SK-N-SH (cell line): ENCODE measurements around the gene NSMCE1. TPM values are rescaled to one million over a fixed set of nuclear protein-coding genes. Genes with fewer than 3 reads are reported as not detected.

Experiments used
- CTCF ChIA-PET: fragments of 300-600, 350-600 bp; formaldehyde crosslinking; extraction: SDS; loops from one replicate; lab custom pipeline; 2021; lab: Yijun Ruan, JAX
- POLR2A ChIA-PET: fragments of 350-600 bp; sonication (Branson Sonifier 250); formaldehyde crosslinking; extraction: SDS; loops from one replicate; lab custom pipeline; 2020; ENCODE audit warnings: antibody characterized with exemption, inconsistent platforms; lab: Yijun Ruan, JAX
- DNase-seq: peaks from one replicate; pipeline ENCODE4 v3.0.0; 2012
- H2AFZ ChIP-seq: fragments of 200-600 bp; sonication (generic); 2 replicates; pipeline ENCODE4 v1.8.1; 2016; ENCODE audit warnings: antibody characterized with exemption, mild to moderate bottlenecking, low read depth
- H3F3A ChIP-seq: fragments of 200-600 bp; sonication (generic); replicated peaks from 2 replicates; pipeline ENCODE3; 2016; ENCODE audit warnings: antibody characterized with exemption, mild to moderate bottlenecking; ENCODE audit not compliant: insufficient read depth
- H3K27ac ChIP-seq, 2 experiments: fragments of 200-500 bp in 1 of 2; fragments of 200-600 bp in 1 of 2; sonication (Bioruptor generic) in 1 of 2; sonication (generic), shearing (Covaris generic) in 1 of 2; 2 replicates each; pipeline versions ENCODE4 v1.5.1 to v1.6.1; 2014 to 2016; ENCODE audit warnings: low read depth in 2 of 2, inconsistent platforms in 1 of 2, low read length in 1 of 2, mild to moderate bottlenecking in 1 of 2, mixed read lengths in 1 of 2
- H3K27me3 ChIP-seq: fragments of 200-600 bp; sonication (generic), shearing (Covaris generic); 2 replicates; pipeline ENCODE4 v1.6.1; 2016; ENCODE audit warnings: mixed run types; ENCODE audit not compliant: insufficient read depth
- H3K36me3 ChIP-seq, 2 experiments: fragments of 200-500 bp in 1 of 2; fragments of 200-600 bp in 1 of 2; sonication (Bioruptor generic) in 1 of 2; sonication (generic) in 1 of 2; replicated peaks in 1 of 2; 2 replicates each; pipeline versions ENCODE3 to v1.5.1; 2014 to 2016; ENCODE audit warnings: low read length in 1 of 2, mild to moderate bottlenecking in 1 of 2; ENCODE audit not compliant: insufficient read depth in 2 of 2, control insufficient read depth in 1 of 2
- H3K4me1 ChIP-seq, 2 experiments: fragments of 200-500 bp in 1 of 2; fragments of 200-600 bp in 1 of 2; sonication (Bioruptor generic) in 1 of 2; sonication (generic), shearing (Covaris generic) in 1 of 2; 2 replicates each; pipeline versions ENCODE4 v1.5.1 to v1.6.1; 2014 to 2016; ENCODE audit warnings: low read depth in 1 of 2, low read length in 1 of 2, mixed run types in 1 of 2; ENCODE audit not compliant: insufficient read depth in 2 of 2, control insufficient read depth in 1 of 2
- H3K4me2 ChIP-seq: fragments of 200-600 bp; sonication (generic), shearing (Covaris generic); 2 replicates; pipeline ENCODE4 v1.6.1; 2017; ENCODE audit warnings: mixed run types
- H3K4me3 ChIP-seq, 2 experiments: fragments of 200-500 bp in 1 of 2; fragments of 200-600 bp in 1 of 2; sonication (Bioruptor generic) in 1 of 2; sonication (generic), shearing (Covaris generic) in 1 of 2; 2 replicates each; pipeline versions ENCODE4 v1.5.1 to v1.8.1; 2014 to 2016; ENCODE audit warnings: low read depth in 2 of 2, inconsistent platforms in 1 of 2, low read length in 1 of 2, mild to moderate bottlenecking in 1 of 2, mixed read lengths in 1 of 2, moderate library complexity in 1 of 2
- H3K79me2 ChIP-seq: fragments of 200-600 bp; sonication (generic); 2 replicates; pipeline ENCODE4 v1.8.1; 2017; ENCODE audit warnings: mild to moderate bottlenecking; ENCODE audit not compliant: insufficient read depth
- H3K9ac ChIP-seq: fragments of 200-600 bp; sonication (generic); 2 replicates; pipeline ENCODE4 v1.6.1; 2017; ENCODE audit warnings: mixed run types
- H3K9me2 ChIP-seq: fragments of 200-600 bp; sonication (generic); 2 replicates; pipeline ENCODE4 v1.6.1; 2017; ENCODE audit warnings: mixed run types
- H3K9me3 ChIP-seq: fragments of 200-600 bp; sonication (generic); 2 replicates; pipeline ENCODE4 v1.6.1; 2017; ENCODE audit warnings: mixed run types, mild to moderate bottlenecking, moderate library complexity
- H4K20me1 ChIP-seq: fragments of 200-600 bp; sonication (generic); 2 replicates; pipeline ENCODE4 v1.6.1; 2017; ENCODE audit warnings: mild to moderate bottlenecking, mixed run types; ENCODE audit not compliant: insufficient read depth
- ELF1 ChIP-seq: IDR thresholded peaks from 2 replicates; pipeline ENCODE4 v1.4.0; 2012
- EP300 ChIP-seq, 2 experiments: IDR thresholded peaks; 2 replicates each; pipeline versions ENCODE4 v1.4.0 to v1.6.1; 2012; ENCODE audit warnings: borderline replicate concordance in 1 of 2, low read depth in 1 of 2, low read length in 1 of 2
- FOSL2 ChIP-seq: IDR thresholded peaks from 2 replicates; pipeline ENCODE4 v1.4.0; 2012; ENCODE audit warnings: low read depth, mild to moderate bottlenecking, moderate library complexity, borderline replicate concordance
- GABPA ChIP-seq: IDR thresholded peaks from 2 replicates; pipeline ENCODE4 v1.4.0; 2012; ENCODE audit warnings: low read depth, mild to moderate bottlenecking
- GATA2 ChIP-seq: sonication (generic); formaldehyde crosslinking; IDR thresholded peaks from 2 replicates; pipeline ENCODE4 v1.5.0; 2020; ENCODE audit warnings: mild to moderate bottlenecking, missing genetic modification reagents
- JUND ChIP-seq: IDR thresholded peaks from 2 replicates; pipeline ENCODE4 v1.4.0; 2012
- MAX ChIP-seq: IDR thresholded peaks from 2 replicates; pipeline ENCODE4 v1.4.0; 2012; ENCODE audit warnings: low read depth
- NFIC ChIP-seq: IDR thresholded peaks from 2 replicates; pipeline ENCODE4 v1.4.0; 2012; ENCODE audit warnings: borderline replicate concordance
- NRF1 ChIP-seq: IDR thresholded peaks from 2 replicates; pipeline ENCODE4 v1.6.1; 2012; ENCODE audit warnings: low read depth, mild to moderate bottlenecking, low read length
- PBX3 ChIP-seq: IDR thresholded peaks from 2 replicates; pipeline ENCODE4; 2012
- RAD21 ChIP-seq: IDR thresholded peaks from 2 replicates; pipeline ENCODE4 v1.6.1; 2012; ENCODE audit warnings: mild to moderate bottlenecking, low read length
- RCOR1 ChIP-seq: fragments of 150-350 bp; IDR thresholded peaks from 2 replicates; pipeline ENCODE4 v1.6.1; 2017; ENCODE audit warnings: antibody characterized with exemption, low read length
- RFX5 ChIP-seq: IDR thresholded peaks from 2 replicates; pipeline ENCODE4 v1.6.1; 2012; ENCODE audit warnings: mild to moderate bottlenecking, improper control_type of control experiment, low read length
- RXRA ChIP-seq: IDR thresholded peaks from 2 replicates; pipeline ENCODE4 v1.4.0; 2012; ENCODE audit warnings: low read depth, mild to moderate bottlenecking, borderline replicate concordance
- SIN3A ChIP-seq: IDR thresholded peaks from 2 replicates; pipeline ENCODE4 v1.6.1; 2012; ENCODE audit warnings: low read depth, mild to moderate bottlenecking, low read length, moderate library complexity, borderline replicate concordance
- TCF12 ChIP-seq: IDR thresholded peaks from 2 replicates; pipeline ENCODE4 v1.4.0; 2012
- TEAD4 ChIP-seq: IDR thresholded peaks from 2 replicates; pipeline ENCODE4 v1.4.0; 2012; ENCODE audit warnings: mild to moderate bottlenecking, borderline replicate concordance; ENCODE audit not compliant: insufficient read depth
- WGBS: methylation state at CpG from one replicate; pipeline ENCODE4 v1.1.6; 2017; ENCODE audit warnings: low lambda C conversion rate; 5-methylcytosine and 5-hydroxymethylcytosine counted together
- polyA plus RNA-seq, 3 experiments: library from polyadenylated mRNA; depleted of rRNA; stranded (reverse); fragments of >200 nt; gene quantifications; 2 replicates each; pipeline ENCODE4 v1.2.3, GENCODE V29; 2012

NSMCE1 gene
- polyA plus RNA-seq, 1 of the 3 experiments (the other 2 are of a cell fraction) = 39.8 TPM

- TF ChIP-seq FOSL2 (no peak), MAX (no peak), SIN3A (no peak), NRF1 (no peak)
- Histone ChIP-seq H3K9ac (no peak overlapping the region), H3K4me1 (no peaks in the 10 kb centered on the region), H3K27ac (no peak overlapping the region), H3K79me2 (no peaks in the 10 kb centered on the region), H3K4me2 (no peak overlapping the region), H4K20me1 (no peaks in the 10 kb centered on the region), H2AFZ (no peak overlapping the region), H3K27me3 (no peaks in the 10 kb centered on the region), H3K9me2 (no peaks in the 10 kb centered on the region), H3K36me3 (peaks cover 0 to 3% of the 10 kb centered on the region in 2 experiments), H3F3A (no peaks in the 10 kb centered on the region), H3K4me3 (no peak overlapping the region), H3K9me3 (no peaks in the 10 kb centered on the region)
- 87% methylated on average over 8 of the region's 17 CpGs for WGBS
- ChIA-PET CTCF (interaction anchor here (1.4 to 3.1 kb wide), 2 partner anchors 10 to 158 kb away, joined by 3 to 9 read pairs; no protein-coding TSS in a partner anchor), POLR2A (no interaction called here)
- no peak for DNase-seq
Measured at GRCh38 chr16:27210174-27210573, 58.4 kb downstream of the NSMCE1 start.

GRCh38 chr16:27209591-27209990 is 59.0 kb downstream of the NSMCE1 start:
- DNase-seq = no peak
- Histone ChIP-seq H3K4me1 (no peaks in the 10 kb centered on the region; a peak in 1 of 4 replicates), H3K4me2 (no peak overlapping the region), H3K9me2 (no peaks in the 10 kb centered on the region), H3K9ac (no peak overlapping the region), H3K79me2 (peaks cover 5% of the 10 kb centered on the region; the same call in 1 of the 2 replicates), H3K4me3 (no peak overlapping the region), H3K27ac (no peak overlapping the region), H2AFZ (no peak overlapping the region), H3F3A (no peaks in the 10 kb centered on the region), H3K36me3 (peaks cover 0 to 3% of the 10 kb centered on the region in 2 experiments), H3K9me3 (no peaks in the 10 kb centered on the region), H4K20me1 (no peaks in the 10 kb centered on the region), H3K27me3 (no peaks in the 10 kb centered on the region)
- no peak for TF ChIP-seq TCF12
- no peak for TF ChIP-seq TEAD4
- no peak for TF ChIP-seq PBX3
- TF ChIP-seq GABPA = no peak
- no peak for TF ChIP-seq RXRA
- TF ChIP-seq NFIC = no peak
- no peak for TF ChIP-seq EP300 (IDR thresholded peaks at IDR 0.05; ENCODE audit: borderline replicate concordance in 1 of 2, low read depth in 1 of 2, low read length in 1 of 2)
- TF ChIP-seq RFX5 = no peak
- TF ChIP-seq RAD21 = no peak
- no peak for TF ChIP-seq MAX
- no peak for TF ChIP-seq JUND
- TF ChIP-seq ELF1 = no peak
- TF ChIP-seq RCOR1 = no peak
- TF ChIP-seq GATA2 (CRISPR knock-in tag) = no peak
- WGBS = 83% methylated on average over 7 of the region's 8 CpGs
- ChIA-PET CTCF (no interaction called here), POLR2A (no interaction called here)
